Stimulated activated naive B cell treated with anti-CD40 and anti-IgM and Interleukin-4, amounts not matched to agents 10 μg/mL and 1 μg/mL and 100 μg/mL, for 72 hours (primary cell): ENCODE measurements around the gene POU3F4.

Experiments
- ATAC-seq, 2 donors: fragments of 150-1000 bp; cut with Tn5 transposase; replicated peaks; 2 replicates each; pipeline ENCODE4 v1.10.0; 2021; ENCODE audit warnings: moderate library complexity in 1 of 2
- DNase-seq: peaks from one replicate; pipeline ENCODE4 v3.0.0; 2021
- H3K27ac Mint-ChIP-seq: one replicate; pipeline ENCODE4 v1.8.0; 2022; ENCODE audit warnings: mild to moderate bottlenecking, mixed read lengths
- H3K27me3 Mint-ChIP-seq, 2 donors: one replicate each; pipeline ENCODE4 v1.8.0; 2022; ENCODE audit warnings: mixed read lengths in 2 of 2
- H3K36me3 Mint-ChIP-seq, 2 donors: one replicate each; pipeline ENCODE4 v1.8.0; 2022; ENCODE audit warnings: mixed read lengths in 2 of 2, mild to moderate bottlenecking in 1 of 2
- H3K4me1 Mint-ChIP-seq, 2 donors: one replicate each; pipeline ENCODE4 v1.8.0; 2022; ENCODE audit warnings: mixed read lengths in 2 of 2, mild to moderate bottlenecking in 1 of 2
- H3K4me3 Mint-ChIP-seq, 2 donors: one replicate each; pipeline ENCODE4 v1.8.0; 2022; ENCODE audit warnings: mild to moderate bottlenecking in 2 of 2, mixed read lengths in 2 of 2, moderate library complexity in 1 of 2
- H3K9me3 Mint-ChIP-seq, 2 donors: one replicate each; pipeline ENCODE4 v1.8.0; 2022; ENCODE audit warnings: mixed read lengths in 2 of 2, mild to moderate bottlenecking in 1 of 2

POU3F4 gene

DNA sequence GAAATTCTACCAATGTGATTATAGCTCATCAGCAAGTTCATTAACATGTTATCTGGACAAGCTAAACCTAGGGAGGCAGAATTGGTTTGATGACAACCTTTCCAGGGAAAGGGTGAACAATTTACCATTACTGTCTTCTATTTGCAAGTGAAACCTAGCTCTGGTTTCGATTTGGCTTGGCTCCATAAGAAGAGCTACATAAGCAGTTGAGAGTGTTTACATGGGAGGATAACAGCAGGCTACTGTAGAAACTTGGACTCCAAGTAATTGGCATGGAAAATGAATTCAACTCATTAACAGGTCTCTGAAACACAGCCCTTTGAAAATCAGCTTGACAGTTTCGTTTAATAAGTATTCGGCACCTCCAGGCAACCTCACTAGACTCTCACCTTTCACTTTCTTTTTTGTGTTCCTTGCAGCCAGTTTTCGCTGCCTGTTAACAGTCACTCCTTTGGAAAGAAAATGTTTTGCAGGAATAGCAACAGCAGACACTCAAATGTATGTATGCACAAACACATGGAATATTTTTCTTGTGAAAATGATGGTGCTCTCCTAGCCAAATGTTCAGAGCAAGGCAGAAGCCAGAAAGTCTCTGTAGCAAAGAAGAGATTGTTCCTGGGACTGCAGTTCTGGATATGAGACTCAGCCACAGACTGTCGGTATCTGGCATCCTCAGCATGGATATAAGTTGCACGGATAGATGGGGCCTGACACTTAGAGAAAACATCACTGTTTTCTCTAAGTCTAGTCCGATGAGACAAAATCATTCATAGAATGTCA, 27.5 kb downstream of the POU3F4 start:
- DNase-seq (no peak), ATAC-seq (no peak)
- Mint-ChIP-seq H3K4me3 (peak overlapping the region; percentile 41 to 62), H3K36me3 (no peaks in the 10 kb centered on the region), H3K9me3 (no peaks in the 10 kb centered on the region), H3K27ac (no peak overlapping the region), H3K27me3 (no peaks in the 10 kb centered on the region), H3K4me1 (no peaks in the 10 kb centered on the region)
